CD4-positive, alpha-beta T cell treated with Interleukin-17A for 4 hours (primary cell): Measurements from ENCODE around the gene TRIP6.
A peak's percentile ranks its signal among the peaks of the same experiment; 100 is the strongest.
"Not testable (repeated sequence)": the region's sequence is repeated elsewhere in the genome, so short reads cannot be mapped to it uniquely, and the experiment has no call there.

Experiments
- DNase-seq: peaks from one replicate; pipeline ENCODE4 v3.0.0-alpha.2; 2020; ENCODE audit warnings: mixed read lengths

TRIP6 gene

GRCh38 chr7:100891568-100892247 lies 24.5 kb downstream of the TRIP6 start:
- no peak for DNase-seq

GRCh38 chr7:100892364-100893317 lies 25.5 kb downstream of the TRIP6 start:
- no peak for DNase-seq

- no peak for DNase-seq
Measured at GRCh38 chr7:100893318-100893895, 26.2 kb downstream of the TRIP6 start.

- no peak for DNase-seq
Measured at GRCh38 chr7:100893910-100894721, 26.9 kb downstream of the TRIP6 start.

- peak; percentile 70 for DNase-seq
Measured at GRCh38 chr7:100894860-100895700, 27.9 kb downstream of the TRIP6 start.

GRCh38 chr7:100895701-100895955 lies 28.4 kb downstream of the TRIP6 start, which contains the start of gene ACHE:
Gene ACHE (minus strand): TSS chr7:100895888. CDS start chr7:100894232, 1,656 bp downstream.
- DNase-seq, result no peak

- DNase-seq, result peak; percentile 41
Measured at GRCh38 chr7:100895956-100896731, 29.0 kb downstream of the TRIP6 start.

- DNase-seq, result peak; percentile 79
Measured at GRCh38 chr7:100896732-100897608, 29.8 kb downstream of the TRIP6 start.

- DNase-seq, result no peak
Measured at GRCh38 chr7:100897772-100898454, 30.7 kb downstream of the TRIP6 start.

GRCh38 chr7:100899432-100899831 lies 32.2 kb downstream of the TRIP6 start:
- no peak for DNase-seq

GRCh38 chr7:100900978-100901377 lies 33.8 kb downstream of the TRIP6 start:
- DNase-seq, result no peak

- no peak for DNase-seq
Measured at GRCh38 chr7:100901921-100902332, 34.7 kb downstream of the TRIP6 start.

GRCh38 chr7:100902638-100903037 lies 35.5 kb downstream of the TRIP6 start:
- no peak for DNase-seq

- DNase-seq, result no peak
Measured at GRCh38 chr7:100908512-100908911, 41.3 kb downstream of the TRIP6 start.

- DNase-seq, result not testable (repeated sequence)
Measured at GRCh38 chr7:100910443-100910842, 43.3 kb downstream of the TRIP6 start.

- DNase-seq, result no peak
Measured at GRCh38 chr7:100911484-100911883, 44.3 kb downstream of the TRIP6 start.

- DNase-seq, result no peak
Measured at GRCh38 chr7:100914208-100914878, 47.2 kb downstream of the TRIP6 start.

GRCh38 chr7:100914879-100915447 lies 47.8 kb downstream of the TRIP6 start:
- no peak for DNase-seq
